GM19468 (cell line): ENCODE measurements around the gene GPD2.

ENCODE experiments used
- ATAC-seq: cut with Tn5 transposase; IDR thresholded peaks from one replicate; pipeline ENCODE4 v1.9.1; 2021; ENCODE audit warnings: mild to moderate bottlenecking, moderate library complexity, moderate number of reproducible peaks; ENCODE audit not compliant: unreplicated experiment; ENCODE audit errors: extremely low read depth

Gene GPD2

DNA sequence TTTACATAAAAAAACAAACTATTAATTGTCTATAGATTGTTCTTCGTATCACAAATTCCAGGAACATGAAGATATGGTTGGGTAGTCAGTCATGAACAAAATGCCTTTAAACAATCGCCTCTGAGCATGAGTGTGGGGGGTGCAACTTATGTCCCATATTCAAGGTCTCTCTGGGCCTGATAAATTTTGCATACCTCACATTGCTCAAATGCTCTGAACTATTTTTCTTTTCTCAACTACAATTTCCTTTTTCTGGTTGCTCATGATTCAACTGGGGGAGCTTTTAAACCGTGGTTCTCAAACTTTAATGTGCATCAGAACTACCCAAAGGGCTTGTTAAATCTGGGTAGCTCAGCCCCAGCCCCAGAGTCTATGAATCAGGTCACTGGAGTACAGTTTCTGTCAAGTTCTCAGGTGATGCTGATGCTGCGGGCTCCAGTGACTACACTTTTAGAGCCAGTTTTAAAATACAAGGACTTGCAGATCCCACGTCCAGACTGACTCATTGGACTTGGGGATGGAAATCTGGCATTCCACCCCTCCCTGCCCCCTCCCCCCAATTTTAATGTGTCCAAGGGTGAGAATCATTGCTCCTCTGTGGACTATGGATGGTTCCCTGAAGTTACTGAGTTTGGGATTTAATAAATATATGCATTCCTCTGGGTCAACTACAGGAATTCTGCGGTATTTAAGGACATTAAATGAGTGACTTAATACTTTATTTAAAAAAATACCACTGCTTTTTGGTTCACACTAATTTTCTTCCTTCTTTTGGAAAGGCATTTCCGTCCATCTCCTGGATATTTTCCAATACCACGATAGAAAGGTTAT lies 1.5 kb upstream of the GPD2 start:
- ATAC-seq, result no peak

- no peak for ATAC-seq
Measured at GRCh38 chr2:156435396-156435717, 822 bp upstream of the GPD2 start.

DNA sequence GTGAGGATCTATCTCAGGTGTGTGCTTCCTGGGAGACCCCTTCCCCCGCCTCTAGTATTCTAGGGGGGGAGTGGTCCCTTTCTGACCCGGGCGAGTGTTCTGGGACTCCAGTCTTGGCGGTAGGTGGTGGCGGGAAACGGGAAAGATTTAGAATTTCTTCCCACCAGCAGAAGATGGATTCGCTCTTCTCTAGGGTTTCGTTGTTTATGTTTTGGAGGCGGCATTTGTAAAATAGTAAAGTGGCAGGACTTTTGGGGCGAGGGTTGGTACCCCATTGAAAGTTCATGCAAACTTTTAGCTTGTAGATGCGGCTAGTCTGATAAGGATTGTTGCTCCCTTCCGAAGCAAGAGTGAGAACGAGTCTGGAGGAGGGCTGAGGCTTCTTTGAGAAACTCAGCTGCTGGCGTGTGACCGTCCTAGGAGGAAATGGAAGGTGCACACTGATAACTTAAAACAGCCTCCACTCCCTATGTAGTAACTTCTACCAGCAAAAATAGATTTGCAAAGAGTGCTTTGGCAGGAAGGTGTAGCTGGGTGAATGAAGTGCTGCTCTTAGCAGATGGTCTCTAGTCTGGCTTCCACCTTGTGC lies 412 bp downstream of the GPD2 start:
- ATAC-seq, result peak; percentile 44

DNA sequence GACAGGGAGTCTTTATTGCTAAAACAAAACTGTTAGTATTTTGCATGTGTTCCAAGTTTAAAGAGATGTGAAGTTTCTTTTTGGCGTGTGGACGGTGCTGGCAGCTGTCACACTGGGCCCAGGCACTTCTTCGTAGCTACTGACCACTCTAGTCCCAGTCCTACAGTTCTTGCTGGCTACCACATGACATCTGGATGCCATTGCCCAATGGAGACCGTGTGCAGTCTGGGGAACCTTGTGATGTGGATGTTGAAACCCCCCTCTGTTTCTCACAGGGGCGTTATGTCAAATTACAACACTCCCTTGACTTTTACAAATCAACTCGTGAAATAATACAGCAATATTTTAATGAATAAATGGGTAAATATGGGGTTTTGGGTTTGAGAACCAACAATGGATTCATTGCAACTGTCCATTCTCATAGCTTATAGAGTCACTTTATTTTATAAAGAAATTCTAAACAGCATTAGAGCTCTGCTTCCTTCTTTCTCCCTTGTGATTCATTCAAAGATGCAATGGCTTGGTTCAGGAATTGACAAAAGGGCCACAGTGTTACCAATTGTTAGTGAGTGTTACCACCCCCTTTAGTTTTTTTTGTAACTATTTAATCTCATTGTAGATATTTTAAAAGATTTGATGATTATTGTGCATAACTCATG lies 1.2 kb downstream of the GPD2 start:
- no peak for ATAC-seq

GRCh38 chr2:156437931-156438410 lies 1.8 kb downstream of the GPD2 start:
- no peak for ATAC-seq

DNA sequence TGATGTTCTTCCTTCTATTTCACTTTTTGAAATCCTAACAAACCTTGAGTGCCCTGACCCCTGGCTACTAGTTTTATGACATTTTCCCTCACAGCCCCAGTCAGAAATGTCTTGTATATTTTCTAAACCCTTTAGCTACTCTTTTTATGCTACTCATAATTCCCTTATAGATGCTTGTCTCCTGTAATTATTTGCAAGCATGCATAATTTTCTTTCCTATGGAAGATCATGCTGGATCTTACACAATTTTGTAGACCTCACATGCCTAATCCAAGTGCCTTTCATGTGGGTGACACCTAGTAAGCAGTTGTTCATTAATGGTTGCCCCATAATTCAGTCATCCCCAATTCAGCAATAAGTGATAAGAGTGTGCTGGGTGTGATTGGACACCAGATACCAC lies 6.9 kb downstream of the GPD2 start:
- no peak for ATAC-seq

- ATAC-seq, result peak; percentile 44
Measured at GRCh38 chr2:156445296-156446220, 9.4 kb downstream of the GPD2 start.

DNA sequence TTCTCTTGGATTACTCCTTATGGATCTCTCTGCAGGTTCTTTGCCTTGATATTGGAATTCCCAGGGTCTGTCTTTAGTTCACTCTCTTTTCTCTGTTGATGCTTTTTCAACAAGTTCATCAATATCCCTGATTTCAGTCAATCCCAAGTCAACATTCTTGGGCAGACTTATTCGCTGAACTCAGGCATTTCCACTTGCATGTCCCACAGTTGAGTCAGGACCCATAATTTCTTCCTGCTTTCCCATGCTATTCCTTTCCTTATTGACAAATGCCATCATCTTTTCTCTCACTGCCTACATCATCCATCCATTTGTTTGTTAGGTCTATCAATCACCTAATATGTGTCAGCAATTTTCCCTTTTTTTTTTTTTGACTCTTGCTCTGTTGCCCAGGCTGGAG lies 11.6 kb downstream of the GPD2 start:
- no peak for ATAC-seq

GRCh38 chr2:156448766-156449165 lies 12.6 kb downstream of the GPD2 start:
- ATAC-seq, result no peak

DNA sequence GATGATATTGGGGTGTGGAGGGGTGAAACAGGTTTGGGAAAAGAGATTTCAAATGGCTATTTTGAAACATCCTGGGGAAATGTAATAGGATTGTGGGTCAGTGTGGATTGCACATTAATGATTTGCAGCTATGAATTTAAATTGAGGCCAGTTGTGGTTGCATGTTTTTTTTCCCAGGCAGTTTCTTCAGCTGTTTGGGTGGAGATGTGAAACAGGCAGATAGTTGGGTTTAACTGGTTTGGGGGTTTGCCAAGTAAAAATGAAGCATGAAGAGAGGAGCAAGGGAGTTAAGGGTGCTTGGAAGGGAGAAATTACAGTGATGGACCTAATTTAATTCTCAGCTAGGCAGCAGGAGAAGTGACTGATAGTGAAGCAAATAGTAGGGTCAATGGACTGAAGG lies 16.8 kb downstream of the GPD2 start:
- no peak for ATAC-seq

DNA sequence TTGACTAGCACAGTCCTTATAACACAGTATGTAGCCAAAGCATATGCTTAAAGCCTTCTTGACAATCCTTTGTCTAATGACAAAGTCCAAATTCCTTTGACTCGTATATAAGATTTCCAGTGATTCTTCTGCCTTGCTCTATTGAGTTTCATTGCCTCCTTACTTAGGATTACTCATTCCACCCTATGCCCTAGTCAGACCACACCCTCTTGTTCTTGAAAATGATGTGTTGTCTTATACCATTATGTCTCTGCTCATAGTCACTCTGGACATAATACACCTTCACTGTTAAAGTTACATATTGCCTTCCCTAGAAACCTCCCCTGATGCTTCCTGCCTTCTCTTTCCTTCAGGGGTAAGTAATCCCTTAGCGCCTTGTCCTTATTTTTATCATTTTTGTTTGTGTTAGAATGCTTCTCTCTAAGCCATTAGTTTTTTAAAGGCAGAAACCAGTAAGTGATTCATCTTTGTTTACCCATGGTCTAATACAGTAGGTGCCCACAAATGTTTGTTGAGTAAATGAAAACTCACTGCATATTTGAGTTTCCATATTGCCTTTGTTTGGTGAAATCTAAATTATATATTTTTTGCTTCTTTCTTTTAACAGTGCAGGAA lies 19.3 kb downstream of the GPD2 start:
- ATAC-seq, result peak; percentile 31

- ATAC-seq, result peak; percentile 77
Measured at GRCh38 chr2:156456616-156457015, 20.4 kb downstream of the GPD2 start.

GRCh38 chr2:156457523-156458517 lies 21.6 kb downstream of the GPD2 start:
- ATAC-seq, result no peak

DNA sequence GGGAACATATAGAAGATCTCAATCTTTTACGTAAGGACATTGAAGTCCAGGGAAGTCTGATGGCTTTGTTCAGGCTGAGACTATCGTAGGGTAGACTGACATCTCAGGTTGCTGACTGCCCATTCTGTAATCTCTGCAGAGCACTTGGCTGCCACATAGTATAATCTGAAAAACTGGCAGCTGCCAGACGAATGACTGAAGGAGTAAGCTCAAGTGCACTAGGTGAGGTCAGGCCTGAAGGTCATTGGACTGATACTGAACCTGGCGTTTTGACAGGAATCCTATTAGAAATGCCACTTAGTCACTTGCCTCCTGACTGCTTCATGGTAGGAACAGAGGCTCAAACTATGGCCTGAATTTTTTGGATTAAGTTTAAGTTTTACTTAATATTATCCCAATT lies 23.5 kb downstream of the GPD2 start:
- no peak for ATAC-seq

DNA sequence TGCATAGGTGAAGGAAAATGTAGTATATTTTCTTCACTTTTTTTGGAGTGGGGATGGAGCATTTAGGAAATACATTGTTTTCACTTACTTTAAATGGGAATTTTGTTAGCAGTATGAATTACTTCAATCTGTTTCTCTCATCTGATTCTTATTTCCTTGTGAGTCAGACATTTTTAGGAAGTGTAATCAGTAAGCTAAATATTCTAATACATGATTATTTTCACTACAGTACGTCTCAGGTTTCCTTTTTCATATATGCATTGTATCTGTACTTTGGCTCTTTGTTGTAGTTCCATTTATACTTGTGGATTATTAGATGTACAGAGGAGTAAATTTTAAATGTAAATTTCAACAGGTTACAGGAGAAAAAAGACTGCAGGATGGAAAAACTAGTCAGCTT lies 27.9 kb downstream of the GPD2 start:
- no peak for ATAC-seq

GRCh38 chr2:156465573-156465972 lies 29.4 kb downstream of the GPD2 start:
- no peak for ATAC-seq

- no peak for ATAC-seq
Measured at GRCh38 chr2:156466739-156467405, 30.7 kb downstream of the GPD2 start.

- ATAC-seq, result no peak
Measured at GRCh38 chr2:156470975-156471583, 34.9 kb downstream of the GPD2 start.
